Endothelial cell of umbilical vein (primary cell): ENCODE data around the gene SAMSN1.

Experiments
- CTCF ChIP-seq, 2 donors: IDR thresholded peaks; 1 replicate in 1 of 2; 2 replicates in 1 of 2; pipeline ENCODE4 v1.5.1; 2011; ENCODE audit warnings: low read length in 2 of 2, mild to moderate bottlenecking in 2 of 2, moderate library complexity in 2 of 2, control low read depth in 1 of 2, inconsistent platforms in 1 of 2, low read depth in 1 of 2; ENCODE audit not compliant: insufficient read depth in 1 of 2; ENCODE audit errors: extremely low read depth in 1 of 2
- EZH2 ChIP-seq: IDR thresholded peaks from 2 replicates; pipeline ENCODE4 v1.6.1; 2012; ENCODE audit warnings: borderline replicate concordance, low read depth, mild to moderate bottlenecking, moderate library complexity, low read length, inconsistent platforms; ENCODE audit not compliant: severe bottlenecking
- GATA2 ChIP-seq: IDR thresholded peaks from 2 replicates; pipeline ENCODE4 v1.7.0; 2011; ENCODE audit warnings: low read depth, mild to moderate bottlenecking, moderate library complexity, mixed read lengths, low read length; ENCODE audit not compliant: insufficient read length, insufficient read depth
- JUN ChIP-seq: IDR thresholded peaks from 2 replicates; pipeline ENCODE4 v1.6.1; 2011; ENCODE audit warnings: borderline replicate concordance, low read depth; ENCODE audit not compliant: insufficient read length, insufficient read depth
- MYC ChIP-seq: IDR thresholded peaks from one replicate; pipeline ENCODE4 v1.6.1; 2011; ENCODE audit warnings: mild to moderate bottlenecking, low read depth, low read length
- POLR2A ChIP-seq: IDR thresholded peaks from 2 replicates; pipeline ENCODE4 v1.6.1; 2012; ENCODE audit warnings: low read depth, mild to moderate bottlenecking, control low read depth, low read length

- TF ChIP-seq EZH2 (no peak), CTCF (IDR thresholded peaks at IDR 0.05; ENCODE audit: extremely low read depth in 1 of 2, insufficient read depth in 1 of 2, low read depth in 1 of 2, low read length in 2 of 2) (no peak), JUN (no peak), POLR2A (no peak), MYC (no peak), GATA2 (no peak)
Measured at GRCh38 chr21:14482165-14482564, 64.0 kb downstream of the SAMSN1 start.
